Measurements from ENCODE around the gene UNC93B1.

- TF ChIP-seq CTCF (IDR thresholded peaks at IDR 0.05) (no peak), POLR2AphosphoS5 (IDR thresholded peaks at IDR 0.05) (no peak), POLR2A (IDR thresholded peaks at IDR 0.05) (no peak), EP300 (IDR thresholded peaks at IDR 0.05) (no peak)
These were observed 13.3 kb upstream of the UNC93B1 start for GRCh38 chr11:68016904-68017817.
